Prostate gland (tissue), 2 donors: ENCODE measurements around the gene TEF.

Experiments
- CTCF ChIP-seq, 4 experiments: fragments of 200-600 bp in 2 of 4; fragments of 450-650 bp in 2 of 4; sonication (generic) in 2 of 4; IDR thresholded peaks; 1 replicate in 3 of 4; 2 replicates in 1 of 4; pipeline ENCODE4 v1.5.1; 2016 to 2019; ENCODE audit warnings: antibody characterized with exemption in 4 of 4, mild to moderate bottlenecking in 2 of 4, moderate library complexity in 2 of 4
- POLR2A ChIP-seq: fragments of 450-650 bp; IDR thresholded peaks from one replicate; pipeline ENCODE4 v1.6.1; 2016; ENCODE audit warnings: antibody characterized with exemption, mild to moderate bottlenecking

DNA sequence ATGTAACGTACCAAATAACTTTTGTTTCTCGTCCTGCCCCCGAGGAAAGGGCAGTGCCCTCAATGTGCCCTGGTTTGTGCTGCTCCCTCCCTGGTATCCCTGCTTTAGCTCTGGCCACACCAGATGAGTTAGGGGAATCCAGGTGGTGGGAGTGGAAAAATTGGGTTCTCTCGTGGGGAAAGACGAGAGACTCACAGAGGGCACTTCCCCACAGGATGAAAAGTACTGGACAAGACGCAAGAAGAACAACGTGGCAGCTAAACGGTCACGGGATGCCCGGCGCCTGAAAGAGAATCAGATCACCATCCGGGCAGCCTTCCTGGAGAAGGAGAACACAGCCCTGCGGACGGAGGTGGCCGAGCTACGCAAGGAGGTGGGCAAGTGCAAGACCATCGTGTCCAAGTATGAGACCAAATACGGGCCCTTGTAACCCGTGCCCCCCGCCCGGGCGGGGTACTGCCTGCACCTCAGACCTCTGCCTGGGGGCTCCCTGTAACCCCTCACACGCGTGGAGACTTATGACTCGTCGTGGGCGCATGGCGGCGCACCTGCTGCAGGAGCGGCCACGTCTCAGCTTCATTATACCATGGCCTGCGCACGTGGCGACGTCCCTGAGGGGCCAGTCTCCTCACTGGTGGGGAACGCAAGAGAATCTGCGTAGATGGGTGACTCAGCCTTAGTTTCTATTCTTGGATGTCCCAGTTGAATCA is 13.9 kb downstream of the TEF start:
- TF ChIP-seq CTCF (IDR thresholded peaks at IDR 0.05) (no peak), POLR2A (no peak)
